IPS-18a (cell line): Measurements from ENCODE around the gene NCOA3.
"Not testable (repeated sequence)": the region's sequence is repeated elsewhere in the genome, so short reads cannot be mapped to it uniquely, and the experiment has no call there.

Experiments used
- H3K27ac ChIP-seq: one replicate; pipeline ENCODE4 v1.5.1; 2013; ENCODE audit warnings: low read length
- H3K27me3 ChIP-seq: one replicate; pipeline ENCODE4 v1.6.1; 2013; ENCODE audit warnings: mild to moderate bottlenecking, low read length; ENCODE audit not compliant: control insufficient read depth, insufficient read depth
- H3K36me3 ChIP-seq: one replicate; pipeline ENCODE4 v1.6.1; 2013; ENCODE audit warnings: low read depth, low read length; ENCODE audit not compliant: control insufficient read depth
- H3K4me1 ChIP-seq: one replicate; pipeline ENCODE4 v1.6.1; 2013; ENCODE audit warnings: low read depth, low read length; ENCODE audit not compliant: control insufficient read depth
- H3K4me3 ChIP-seq: one replicate; pipeline ENCODE4 v1.5.1; 2013; ENCODE audit warnings: low read length
- H3K9ac ChIP-seq: one replicate; pipeline ENCODE4 v1.6.1; 2013; ENCODE audit warnings: mild to moderate bottlenecking, low read length, moderate library complexity
- H3K9me3 ChIP-seq: one replicate; pipeline ENCODE4 v1.6.1; 2013; ENCODE audit warnings: low read depth, low read length; ENCODE audit not compliant: control insufficient read depth

Gene NCOA3

GRCh38 chr20:47507275-47507981, 5.7 kb downstream of the NCOA3 start:
- H3K9me3 ChIP-seq, H3K9ac ChIP-seq, H3K36me3 ChIP-seq, H3K27me3 ChIP-seq, H3K4me3 ChIP-seq, H3K27ac ChIP-seq: not testable (repeated sequence)
- H3K4me1 ChIP-seq = peaks cover 30% of the 10 kb centered on the region

DNA sequence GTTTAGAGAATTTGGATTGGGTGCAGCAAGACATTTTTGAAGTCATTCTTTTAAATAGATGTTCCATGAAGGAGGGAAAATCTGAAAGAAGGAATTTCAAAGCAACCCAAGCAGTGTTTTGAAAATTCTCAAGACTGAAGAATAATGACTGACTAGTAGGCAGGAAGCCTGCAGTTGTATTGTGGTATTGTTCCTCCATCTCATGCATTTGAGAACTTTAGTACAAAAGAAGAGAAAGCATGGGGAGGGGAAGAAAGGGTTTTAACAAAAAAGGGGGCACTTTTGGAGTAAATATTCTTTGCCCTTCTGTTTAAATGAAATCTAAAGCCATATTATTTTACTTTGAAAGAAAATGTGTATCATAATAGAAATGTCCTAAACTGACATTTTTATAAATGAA, 6.6 kb downstream of the NCOA3 start:
- no peak overlapping the region for H3K9ac ChIP-seq
- no peaks in the 10 kb centered on the region for H3K27me3 ChIP-seq
- no peak overlapping the region for H3K4me3 ChIP-seq
- no peaks in the 10 kb centered on the region for H3K9me3 ChIP-seq
- H3K36me3 ChIP-seq = no peaks in the 10 kb centered on the region
- no peak overlapping the region for H3K27ac ChIP-seq
- peaks cover 27% of the 10 kb centered on the region for H3K4me1 ChIP-seq

GRCh38 chr20:47509104-47509661, 7.5 kb downstream of the NCOA3 start:
- H3K4me3 ChIP-seq = no peak overlapping the region
- H3K27ac ChIP-seq = no peak overlapping the region
- H3K36me3 ChIP-seq = no peaks in the 10 kb centered on the region
- no peaks in the 10 kb centered on the region for H3K9me3 ChIP-seq
- H3K4me1 ChIP-seq = peaks cover 23% of the 10 kb centered on the region
- H3K27me3 ChIP-seq = no peaks in the 10 kb centered on the region
- H3K9ac ChIP-seq = no peak overlapping the region

GRCh38 chr20:47509685-47510084, 8.0 kb downstream of the NCOA3 start:
- Histone ChIP-seq H3K9me3 (no peaks in the 10 kb centered on the region), H3K36me3 (no peaks in the 10 kb centered on the region), H3K27me3 (no peaks in the 10 kb centered on the region), H3K27ac (no peak overlapping the region), H3K4me1 (peaks cover 23% of the 10 kb centered on the region), H3K4me3 (no peak overlapping the region), H3K9ac (no peak overlapping the region)

- H3K9ac ChIP-seq = no peak overlapping the region
- no peak overlapping the region for H3K27ac ChIP-seq
- no peaks in the 10 kb centered on the region for H3K36me3 ChIP-seq
- H3K27me3 ChIP-seq = no peaks in the 10 kb centered on the region
- no peaks in the 10 kb centered on the region for H3K4me1 ChIP-seq
- H3K4me3 ChIP-seq = no peak overlapping the region
- no peaks in the 10 kb centered on the region for H3K9me3 ChIP-seq
Observed at GRCh38 chr20:47515843-47516242, 14.2 kb downstream of the NCOA3 start.

DNA sequence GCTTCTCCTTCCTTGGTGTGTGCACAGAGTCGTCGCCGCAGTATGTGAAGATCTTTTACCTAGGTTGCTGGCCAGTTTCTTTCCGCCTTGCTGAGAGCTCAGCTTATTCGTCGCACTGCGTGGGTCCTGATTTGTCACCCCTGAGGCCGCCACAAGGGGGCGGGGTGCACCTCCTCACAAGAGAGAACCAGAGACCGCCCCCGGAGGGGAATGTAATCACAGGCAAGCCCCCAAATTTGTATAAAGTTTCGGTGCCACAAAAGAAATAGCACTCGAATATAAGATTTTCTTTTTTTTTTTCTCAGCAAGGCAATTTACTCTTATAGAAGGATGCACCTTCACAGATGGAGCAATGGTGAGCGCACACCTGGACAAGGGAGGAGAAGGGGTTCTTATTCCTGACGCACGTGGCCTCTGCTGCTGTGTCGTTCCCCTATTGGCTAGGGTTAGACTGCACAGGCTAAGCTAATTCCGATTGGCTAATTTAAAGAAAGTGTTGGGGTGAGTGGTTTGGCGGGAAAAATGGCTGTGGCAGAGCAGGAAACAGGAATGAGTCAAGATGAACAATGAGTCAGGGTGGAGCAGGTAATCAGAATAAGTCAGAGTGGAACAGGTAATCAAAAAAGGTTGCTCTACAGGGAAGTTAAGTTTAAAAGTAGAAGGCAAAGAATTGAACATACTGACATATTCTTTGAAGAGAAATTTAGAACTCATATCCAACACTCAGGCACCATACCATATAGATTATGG, 19.5 kb downstream of the NCOA3 start:
- no peaks in the 10 kb centered on the region for H3K4me1 ChIP-seq
- no peaks in the 10 kb centered on the region for H3K9me3 ChIP-seq
- H3K9ac ChIP-seq = no peak overlapping the region
- H3K27me3 ChIP-seq = no peaks in the 10 kb centered on the region
- H3K36me3 ChIP-seq = no peaks in the 10 kb centered on the region
- no peak overlapping the region for H3K27ac ChIP-seq
- no peak overlapping the region for H3K4me3 ChIP-seq

DNA sequence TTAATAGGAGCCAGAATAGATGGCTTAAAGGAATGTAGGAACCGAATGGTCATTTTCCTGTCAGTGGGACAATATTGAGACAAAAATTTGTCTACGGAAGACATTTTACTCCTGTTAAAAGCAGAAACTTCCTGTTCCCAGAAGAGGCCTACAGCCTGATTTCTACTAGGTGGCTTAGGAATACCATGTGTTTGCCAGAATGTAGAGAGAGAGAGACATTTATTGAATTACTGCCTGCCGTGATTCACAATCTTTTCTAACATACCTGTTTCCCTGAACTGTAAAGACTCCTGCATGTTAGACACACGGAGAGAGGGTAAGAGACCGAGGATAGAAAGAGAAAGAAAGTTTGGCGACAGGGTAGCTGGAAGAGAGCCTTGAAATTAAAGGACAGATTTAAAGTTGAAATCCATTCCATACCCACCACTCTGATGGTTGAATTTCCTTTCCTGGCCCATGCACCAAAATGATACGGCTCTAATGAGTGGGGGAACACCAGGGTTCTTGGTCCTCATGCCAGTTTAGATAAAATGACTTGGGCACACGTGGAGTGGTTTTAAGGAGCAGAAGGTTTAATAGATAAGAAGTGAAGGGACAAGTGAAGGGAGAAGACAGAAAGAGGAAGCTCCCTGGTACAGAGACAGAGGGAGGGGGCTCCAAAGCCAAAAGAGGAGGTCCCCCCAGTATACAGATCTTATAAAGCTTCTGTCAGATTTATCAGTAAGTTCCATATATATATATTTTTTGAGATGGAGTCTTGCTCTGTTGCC, 22.5 kb downstream of the NCOA3 start:
- Histone ChIP-seq H3K9me3 (no peaks in the 10 kb centered on the region), H3K4me3 (no peak overlapping the region), H3K27me3 (no peaks in the 10 kb centered on the region), H3K27ac (no peak overlapping the region), H3K9ac (no peak overlapping the region), H3K4me1 (no peaks in the 10 kb centered on the region), H3K36me3 (no peaks in the 10 kb centered on the region)

DNA sequence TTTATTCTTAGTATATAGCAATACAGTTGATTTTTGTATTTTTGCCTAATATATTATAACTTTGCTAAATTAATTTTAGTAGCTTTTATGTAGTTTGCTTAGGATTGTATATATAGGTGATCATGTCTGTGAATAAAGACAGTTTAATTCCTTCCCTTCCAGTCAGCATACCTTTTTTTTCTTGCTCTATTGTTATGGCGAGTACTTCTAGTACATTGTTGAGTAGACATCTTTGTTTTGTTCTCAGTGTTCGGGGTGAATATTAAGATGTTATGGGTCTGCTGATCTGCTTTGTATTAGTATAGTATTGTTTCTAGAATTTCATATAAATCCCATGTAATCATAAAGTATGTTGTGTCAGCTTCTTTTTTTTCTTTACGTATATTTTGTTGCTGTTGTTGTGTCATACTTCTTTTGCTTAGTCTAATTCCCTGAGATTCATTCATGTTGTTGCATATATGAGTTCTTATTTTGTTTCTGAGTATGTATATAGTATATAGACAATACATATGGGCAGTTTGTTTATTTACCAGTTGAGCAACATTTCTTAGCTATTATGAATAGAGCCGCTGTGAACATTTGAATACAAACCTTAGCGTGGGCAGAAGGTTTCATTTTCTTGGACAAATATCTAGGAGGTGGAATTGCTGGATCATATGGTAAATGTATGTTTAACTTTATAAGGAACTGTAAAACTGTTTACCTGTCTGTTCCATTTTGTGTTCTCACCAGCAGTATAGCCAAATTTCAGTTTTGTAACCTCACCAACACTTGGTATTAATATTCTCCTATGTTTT, 25.5 kb downstream of the NCOA3 start:
- Histone ChIP-seq H3K4me3 (no peak overlapping the region), H3K36me3 (no peaks in the 10 kb centered on the region), H3K27me3 (no peaks in the 10 kb centered on the region), H3K27ac (no peak overlapping the region), H3K9ac (no peak overlapping the region), H3K4me1 (no peaks in the 10 kb centered on the region), H3K9me3 (no peaks in the 10 kb centered on the region)

DNA sequence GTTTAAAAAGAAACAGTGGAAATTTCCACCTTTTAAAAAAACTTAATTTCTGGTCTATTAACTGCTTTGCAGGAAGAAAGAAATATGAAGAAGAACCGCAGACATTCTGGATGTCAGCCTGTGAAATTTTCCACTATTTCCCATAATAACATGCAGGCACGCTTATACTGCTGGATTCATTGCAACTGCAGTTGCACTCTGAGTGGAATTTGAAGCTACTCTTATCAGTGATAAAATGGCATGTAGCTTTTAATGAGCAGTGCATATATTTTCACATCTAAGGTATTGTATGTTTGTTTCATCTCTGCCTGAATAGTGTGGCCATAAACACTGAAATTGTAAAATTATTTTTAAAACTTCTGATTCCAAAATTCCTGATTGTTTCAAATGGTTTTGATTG, 28.2 kb downstream of the NCOA3 start:
- no peak overlapping the region for H3K27ac ChIP-seq
- H3K4me3 ChIP-seq = no peak overlapping the region
- H3K9ac ChIP-seq = no peak overlapping the region
- H3K9me3 ChIP-seq = no peaks in the 10 kb centered on the region
- H3K36me3 ChIP-seq = no peaks in the 10 kb centered on the region
- H3K27me3 ChIP-seq = no peaks in the 10 kb centered on the region
- H3K4me1 ChIP-seq = no peaks in the 10 kb centered on the region

- Histone ChIP-seq H3K27me3 (no peaks in the 10 kb centered on the region), H3K9ac (no peak overlapping the region), H3K36me3 (no peaks in the 10 kb centered on the region), H3K27ac (no peak overlapping the region), H3K4me1 (peaks cover 2% of the 10 kb centered on the region), H3K4me3 (no peak overlapping the region), H3K9me3 (no peaks in the 10 kb centered on the region)
Observed at GRCh38 chr20:47531458-47531857, 29.8 kb downstream of the NCOA3 start.

DNA sequence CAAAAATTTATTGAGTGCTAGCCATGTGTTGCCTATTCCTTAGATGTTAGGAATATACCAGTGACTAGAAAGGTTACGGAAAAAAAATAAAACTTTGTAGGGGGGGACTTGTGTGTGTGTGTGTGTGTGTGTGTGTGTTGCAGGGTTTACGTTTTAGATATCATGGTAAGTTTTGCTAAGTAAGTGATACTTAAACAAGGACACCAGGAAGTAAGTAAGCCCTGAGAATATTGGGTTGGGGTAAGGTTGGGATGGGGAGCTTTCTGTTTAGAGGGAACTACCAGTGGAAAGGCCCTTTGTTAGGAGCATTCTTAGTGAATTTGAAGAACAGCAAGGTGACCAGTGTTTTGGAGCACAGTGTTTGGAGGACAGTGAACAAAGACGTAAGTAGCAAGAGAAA, 30.3 kb downstream of the NCOA3 start:
- no peaks in the 10 kb centered on the region for H3K9me3 ChIP-seq
- H3K9ac ChIP-seq = no peak overlapping the region
- H3K4me1 ChIP-seq = peaks cover 2% of the 10 kb centered on the region
- no peaks in the 10 kb centered on the region for H3K27me3 ChIP-seq
- no peak overlapping the region for H3K4me3 ChIP-seq
- H3K36me3 ChIP-seq = no peaks in the 10 kb centered on the region
- no peak overlapping the region for H3K27ac ChIP-seq
